Nephron (organoid): ENCODE results near the gene SULT1B1.
A peak's percentile ranks its signal among the peaks of the same experiment; 100 is the strongest.

ENCODE experiments used
- H3K27ac Mint-ChIP-seq, 3 experiments: 2 replicates each; pipeline ENCODE4 v1.8.0; 2020; ENCODE audit warnings: mixed read lengths in 3 of 3, mild to moderate bottlenecking in 2 of 3, moderate library complexity in 1 of 3
- H3K27me3 Mint-ChIP-seq: 2 replicates; pipeline ENCODE4 v1.8.0; 2021; ENCODE audit warnings: low read depth, mild to moderate bottlenecking, moderate library complexity, mixed read lengths
- H3K36me3 Mint-ChIP-seq: 2 replicates; pipeline ENCODE4 v1.8.0; 2020; ENCODE audit warnings: low read depth, mixed read lengths
- H3K4me1 Mint-ChIP-seq: 2 replicates; pipeline ENCODE4 v1.8.0; 2020; ENCODE audit warnings: mixed read lengths
- H3K4me3 Mint-ChIP-seq, 3 experiments: 2 replicates each; pipeline ENCODE4 v1.8.0; 2020; ENCODE audit warnings: mild to moderate bottlenecking in 3 of 3, mixed read lengths in 3 of 3, moderate library complexity in 2 of 3
- H3K9me3 Mint-ChIP-seq: 2 replicates; pipeline ENCODE4 v1.8.0; 2020; ENCODE audit warnings: mixed read lengths
- CTCF ChIP-seq, 3 experiments: fragments of 200-600 bp; sonication (generic); IDR thresholded peaks; one replicate each; pipeline ENCODE4 v1.5.0; 2021; ENCODE audit warnings: antibody characterized with exemption in 3 of 3; ENCODE audit not compliant: unreplicated experiment in 3 of 3

SULT1B1 gene

GRCh38 chr4:69760455-69760854 is at the start of gene SULT1B1:
TSS of gene SULT1B1 (minus strand) at chr4:69760620. CDS start at chr4:69755217, 5,403 bp downstream.
- H3K4me1 Mint-ChIP-seq = peaks cover 19% of the 10 kb centered on the region
- peaks cover 5% of the 10 kb centered on the region for H3K9me3 Mint-ChIP-seq
- peak within 1 kb of the TSS in 2 of 3 experiments; percentile 79 to 88 for H3K27ac Mint-ChIP-seq
- H3K4me3 Mint-ChIP-seq = no peak within 1 kb of the TSS
- no peak for TF ChIP-seq CTCF (IDR thresholded peaks at IDR 0.05; ENCODE audit: unreplicated experiment in 3 of 3)
- no peaks in the 10 kb centered on the region for H3K36me3 Mint-ChIP-seq
- H3K27me3 Mint-ChIP-seq = no peaks in the 10 kb centered on the region

- Mint-ChIP-seq H3K36me3 (no peaks in the 10 kb centered on the region), H3K9me3 (peaks cover 3% of the 10 kb centered on the region), H3K27me3 (no peaks in the 10 kb centered on the region), H3K4me1 (no peaks in the 10 kb centered on the region), H3K4me3 (no peak overlapping the region), H3K27ac (no peak overlapping the region)
- TF ChIP-seq CTCF (IDR thresholded peaks at IDR 0.05; ENCODE audit: unreplicated experiment in 3 of 3) = no peak
These were observed 40.2 kb upstream of the SULT1B1 start for GRCh38 chr4:69800599-69800998.

- Mint-ChIP-seq H3K36me3 (no peaks in the 10 kb centered on the region), H3K27me3 (no peaks in the 10 kb centered on the region), H3K27ac (no peak overlapping the region), H3K4me1 (no peaks in the 10 kb centered on the region), H3K4me3 (no peak overlapping the region), H3K9me3 (peaks cover 3% of the 10 kb centered on the region)
- TF ChIP-seq CTCF (IDR thresholded peaks at IDR 0.05; ENCODE audit: unreplicated experiment in 3 of 3) = no peak
These were observed 38.9 kb upstream of the SULT1B1 start for GRCh38 chr4:69799337-69799736.

GRCh38 chr4:69793732-69794131 is 33.3 kb upstream of the SULT1B1 start:
- TF ChIP-seq CTCF (IDR thresholded peaks at IDR 0.05; ENCODE audit: unreplicated experiment in 3 of 3) = no peak
- no peaks in the 10 kb centered on the region for H3K36me3 Mint-ChIP-seq
- H3K27ac Mint-ChIP-seq = no peak overlapping the region
- H3K4me3 Mint-ChIP-seq = no peak overlapping the region
- peaks cover 3% of the 10 kb centered on the region for H3K9me3 Mint-ChIP-seq
- H3K27me3 Mint-ChIP-seq = no peaks in the 10 kb centered on the region
- no peaks in the 10 kb centered on the region for H3K4me1 Mint-ChIP-seq

GRCh38 chr4:69787879-69788278 is 27.5 kb upstream of the SULT1B1 start:
- Mint-ChIP-seq H3K36me3 (no peaks in the 10 kb centered on the region), H3K27ac (no peak overlapping the region), H3K4me3 (no peak overlapping the region), H3K4me1 (peaks cover 13% of the 10 kb centered on the region), H3K27me3 (no peaks in the 10 kb centered on the region), H3K9me3 (no peaks in the 10 kb centered on the region)
- no peak for TF ChIP-seq CTCF (IDR thresholded peaks at IDR 0.05; ENCODE audit: unreplicated experiment in 3 of 3)

GRCh38 chr4:69786547-69786946 is 26.1 kb upstream of the SULT1B1 start:
- Mint-ChIP-seq H3K27me3 (no peaks in the 10 kb centered on the region), H3K27ac (no peak overlapping the region), H3K4me3 (no peak overlapping the region), H3K4me1 (peaks cover 13% of the 10 kb centered on the region), H3K9me3 (no peaks in the 10 kb centered on the region), H3K36me3 (no peaks in the 10 kb centered on the region)
- TF ChIP-seq CTCF (IDR thresholded peaks at IDR 0.05; ENCODE audit: unreplicated experiment in 3 of 3) = no peak
